HFF-Myc (cell line): ENCODE data around the gene SH3PXD2B.

ENCODE experiments used
- DNase-seq: peaks from one replicate; pipeline ENCODE4 v3.0.0-alpha.2; 2011; ENCODE audit warnings: low read depth; ENCODE audit errors: extremely low read depth
- H3K4me3 ChIP-seq: replicated peaks from 2 replicates; pipeline ENCODE4 v1.5.1; 2011; ENCODE audit warnings: low read depth, mild to moderate bottlenecking, control low read depth, low read length
- CTCF ChIP-seq: IDR thresholded peaks from 2 replicates; pipeline ENCODE4 v1.5.1; 2012; ENCODE audit warnings: mild to moderate bottlenecking, low read depth, low read length, control low read depth; ENCODE audit errors: missing control alignments

SH3PXD2B gene

DNA sequence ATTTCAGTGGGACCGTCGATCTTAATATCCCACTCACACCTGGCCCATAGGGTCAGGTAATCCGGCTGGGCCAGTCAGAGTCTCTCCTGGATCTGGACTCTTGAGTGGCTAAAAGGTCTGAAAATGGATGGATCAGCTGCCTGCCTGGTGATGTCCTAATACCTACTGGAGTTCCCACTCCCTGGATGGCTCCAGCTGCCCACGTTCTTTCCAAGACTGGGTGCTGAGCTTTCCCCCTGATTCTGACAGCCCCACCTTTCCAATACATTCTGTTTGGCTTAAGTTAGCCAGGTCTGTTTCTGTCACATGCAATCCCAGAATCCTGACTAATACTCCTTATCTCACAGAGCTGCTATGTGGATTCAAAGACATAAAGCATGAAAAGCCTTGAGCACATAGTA is 10.2 kb downstream of the SH3PXD2B start:
- TF ChIP-seq CTCF, result no peak
- DNase-seq, result no peak
- no peak overlapping the region for H3K4me3 ChIP-seq

DNA sequence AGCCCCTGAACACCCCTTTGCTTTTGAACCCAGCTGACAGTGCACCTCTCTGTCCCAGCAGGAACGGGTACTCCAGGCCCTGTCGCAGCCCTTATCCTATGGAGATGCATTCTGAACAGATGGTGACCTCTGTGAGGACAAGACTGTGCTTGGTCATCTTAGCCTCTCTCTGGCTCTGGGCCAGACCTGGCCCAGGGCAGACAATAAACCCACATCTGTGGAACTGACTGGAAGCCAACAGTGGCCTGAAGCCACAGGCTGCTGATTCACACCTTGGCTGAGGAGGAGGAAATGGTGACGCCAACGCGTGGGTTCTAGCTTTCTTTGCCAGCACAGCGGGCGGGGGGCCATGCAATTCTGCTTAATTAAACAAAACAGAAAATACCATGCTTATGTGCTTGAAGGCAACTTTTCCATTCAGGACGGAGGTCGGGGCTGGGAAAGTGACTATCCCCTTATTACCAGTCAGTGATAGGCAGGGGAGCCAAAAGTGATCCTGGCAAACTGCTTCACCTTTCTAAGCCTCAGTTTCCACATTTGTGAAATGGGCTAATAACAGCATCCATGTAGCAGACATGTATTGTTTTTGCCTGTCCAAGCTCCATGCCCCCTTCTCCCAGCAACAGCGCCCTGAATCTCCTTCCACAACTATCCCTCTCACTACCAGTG is 10.8 kb downstream of the SH3PXD2B start:
- no peak for TF ChIP-seq CTCF
- no peak overlapping the region for H3K4me3 ChIP-seq
- peak; percentile 85 for DNase-seq

GRCh38 chr5:172442592-172442991 is 11.7 kb downstream of the SH3PXD2B start:
- TF ChIP-seq CTCF, result no peak
- no peak overlapping the region for H3K4me3 ChIP-seq

DNA sequence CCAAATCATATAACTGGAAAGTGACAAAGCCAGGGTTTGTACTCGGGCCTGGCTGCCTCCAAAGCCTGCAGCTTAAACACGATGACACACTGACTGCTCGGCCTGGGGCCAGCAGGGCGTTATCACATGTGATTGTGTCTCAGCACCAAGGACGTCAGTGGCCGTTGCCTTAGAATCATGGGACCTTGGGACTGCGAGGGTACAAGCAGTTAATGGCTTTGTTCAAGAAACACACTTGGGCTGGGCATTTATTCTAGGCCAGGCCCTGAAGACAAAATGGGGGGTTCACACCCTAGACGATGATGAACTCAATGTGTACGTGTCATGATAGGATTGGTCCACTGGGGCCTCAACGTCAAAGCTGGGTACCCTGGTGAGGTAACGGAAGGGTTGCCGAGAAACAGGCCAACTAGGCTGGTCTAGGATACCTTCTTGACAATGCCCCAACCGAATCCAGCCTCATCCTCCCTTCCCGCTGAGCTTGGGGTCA is 13.0 kb downstream of the SH3PXD2B start:
- DNase-seq, result no peak
- no peak for TF ChIP-seq CTCF
- no peak overlapping the region for H3K4me3 ChIP-seq

More at GRCh38 chr5:172442592-172442991, 11.7 kb downstream of the SH3PXD2B start:
- no peak for DNase-seq

DNA sequence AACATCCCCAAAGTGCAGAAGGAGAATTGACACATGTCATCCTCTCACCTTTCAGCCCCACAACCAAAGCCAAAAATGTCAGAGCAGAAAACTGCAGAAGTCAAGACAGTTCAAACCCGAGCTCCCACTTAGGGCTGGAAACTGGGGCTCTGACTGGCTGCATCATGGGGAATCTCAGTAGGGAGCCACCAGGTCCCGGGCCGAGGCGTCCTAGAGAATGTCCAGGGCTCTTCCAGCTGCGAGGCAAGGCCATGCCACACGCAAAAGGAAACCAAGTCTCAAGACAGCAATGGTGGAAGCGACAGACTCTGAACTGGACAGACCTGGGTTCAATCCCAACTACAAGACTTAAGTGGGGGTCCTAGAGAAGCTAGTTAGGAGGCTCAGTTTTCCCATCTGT is 13.8 kb downstream of the SH3PXD2B start:
- DNase-seq, result no peak
- no peak for TF ChIP-seq CTCF
- H3K4me3 ChIP-seq, result no peak overlapping the region

DNA sequence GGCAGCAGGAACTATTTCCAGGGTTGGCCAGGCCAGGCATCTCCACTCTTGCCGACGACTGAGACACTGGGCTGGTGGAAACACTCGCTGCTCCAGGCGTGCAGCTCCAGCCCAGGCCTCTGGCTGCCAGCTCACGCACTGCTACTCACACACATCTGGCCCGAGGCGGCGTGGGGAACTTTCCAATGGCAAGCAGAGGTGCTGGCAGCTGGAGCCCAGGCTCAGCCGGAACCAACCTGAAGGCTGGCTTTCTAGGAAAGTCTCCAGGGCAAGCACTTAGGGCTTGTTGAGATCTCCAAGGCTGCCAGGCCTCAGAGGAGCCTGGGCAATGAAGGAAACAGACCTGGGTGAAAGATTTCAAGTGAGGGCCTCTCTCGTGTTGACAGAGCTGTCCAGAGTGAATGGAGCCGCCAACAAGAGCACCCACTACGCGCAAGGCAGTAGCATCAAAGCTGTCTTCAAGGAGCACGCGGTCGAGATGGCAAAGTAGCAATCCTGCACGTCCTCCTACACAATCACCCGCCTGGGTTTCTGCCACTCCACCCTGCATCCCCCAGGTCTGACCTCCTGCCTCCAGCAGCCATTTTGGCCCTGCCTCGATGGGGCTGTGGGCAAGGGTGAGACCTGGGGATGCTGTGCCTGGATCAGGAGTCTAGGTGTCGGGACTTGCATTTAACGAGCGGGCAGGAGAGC is 14.4 kb downstream of the SH3PXD2B start:
- H3K4me3 ChIP-seq, result no peak overlapping the region
- DNase-seq, result no peak
- TF ChIP-seq CTCF, result no peak
